GM21786 (cell line): ENCODE results near the gene DCDC2C.

Experiments used
- ATAC-seq: cut with Tn5 transposase; IDR thresholded peaks from one replicate; pipeline ENCODE4 v1.9.1; 2021; ENCODE audit not compliant: unreplicated experiment

The DCDC2C gene

GRCh38 chr2:3769766-3770165 lies 66.4 kb downstream of the DCDC2C start:
- ATAC-seq: no peak

- no peak for ATAC-seq
These were observed 67.5 kb downstream of the DCDC2C start for GRCh38 chr2:3770724-3771415.

GRCh38 chr2:3771576-3771975 lies 68.2 kb downstream of the DCDC2C start:
- ATAC-seq: no peak

GRCh38 chr2:3774336-3774735 lies 71.0 kb downstream of the DCDC2C start:
- no peak for ATAC-seq

GRCh38 chr2:3776311-3776710 lies 72.9 kb downstream of the DCDC2C start:
- no peak for ATAC-seq

- ATAC-seq: no peak
These were observed 74.6 kb downstream of the DCDC2C start for GRCh38 chr2:3777966-3778365.

- ATAC-seq: no peak
These were observed 75.6 kb downstream of the DCDC2C start for GRCh38 chr2:3778851-3779495.

GRCh38 chr2:3779496-3780049 lies 76.2 kb downstream of the DCDC2C start:
- no peak for ATAC-seq

GRCh38 chr2:3780477-3781402 lies 77.4 kb downstream of the DCDC2C start:
- peak; percentile 84 for ATAC-seq

- no peak for ATAC-seq
These were observed 81.4 kb downstream of the DCDC2C start for GRCh38 chr2:3784731-3785130.

GRCh38 chr2:3785220-3785889 lies 82.0 kb downstream of the DCDC2C start:
- ATAC-seq: no peak

GRCh38 chr2:3785890-3786273 lies 82.5 kb downstream of the DCDC2C start:
- no peak for ATAC-seq

- ATAC-seq: no peak
These were observed 84.4 kb downstream of the DCDC2C start for GRCh38 chr2:3787768-3788167.

- no peak for ATAC-seq
These were observed 85.9 kb downstream of the DCDC2C start for GRCh38 chr2:3789256-3789655.

- no peak for ATAC-seq
These were observed 89.9 kb downstream of the DCDC2C start for GRCh38 chr2:3793249-3793648.

- ATAC-seq: no peak
These were observed 98.1 kb downstream of the DCDC2C start for GRCh38 chr2:3801506-3801905.

- no peak for ATAC-seq
These were observed 102.0 kb downstream of the DCDC2C start for GRCh38 chr2:3805201-3805939.

- no peak for ATAC-seq
These were observed 102.8 kb downstream of the DCDC2C start for GRCh38 chr2:3806168-3806567.

- ATAC-seq: no peak
These were observed 103.4 kb downstream of the DCDC2C start for GRCh38 chr2:3806730-3807129.

- no peak for ATAC-seq
These were observed 104.5 kb downstream of the DCDC2C start for GRCh38 chr2:3807853-3808252.
